ENCODE data around the gene CUL7. TPM values are rescaled to one million over a fixed set of nuclear protein-coding genes. Genes with fewer than 3 reads are reported as not detected.

CUL7 gene
- total RNA-seq, 4 donors from 2014 or later: 16.3 to 21.0 (median 17.9) TPM

- Histone ChIP-seq H3K36me3 (peaks cover 3 to 93% (median 6%) of the 10 kb centered on the region in 3 donors), H3K4me3 (no peak overlapping the region), H3K9me3 (no peaks in the 10 kb centered on the region), H3K4me1 (peaks cover 0 to under 1% (median 0%) of the 10 kb centered on the region in 4 donors), H3K27ac (no peak overlapping the region), H3K27me3 (peaks cover 0 to 2% of the 10 kb centered on the region in 2 donors)
- no peak for TF ChIP-seq EP300 (IDR thresholded peaks at IDR 0.05)
- no peak for TF ChIP-seq POLR2A (IDR thresholded peaks at IDR 0.05)
- TF ChIP-seq CTCF (IDR thresholded peaks at IDR 0.05): peak in 2 of 5 experiments; percentile 25 to 26
- WGBS, 2 donors: 60 to 61% methylated on average over 6 of the region's 6 CpGs
- DNase-seq (ENCODE audit: low spot score in 2 of 2): no peak
Observed at GRCh38 chr6:43070028-43070632, 16.5 kb upstream of the CUL7 start.

GRCh38 chr6:43062818-43063217 is 9.2 kb upstream of the CUL7 start:
- Histone ChIP-seq H3K27ac (no peak overlapping the region), H3K9me3 (no peaks in the 10 kb centered on the region), H3K4me3 (no peak overlapping the region), H3K27me3 (no peaks in the 10 kb centered on the region), H3K36me3 (peaks cover 3 to 61% (median 6%) of the 10 kb centered on the region in 3 donors), H3K4me1 (peaks cover 0 to 29% (median 24%) of the 10 kb centered on the region in 4 donors)
- WGBS, 2 donors: 92 to 94% methylated on average over 12 of the region's 12 CpGs
- DNase-seq (ENCODE audit: low spot score in 2 of 2): no peak
- no peak for TF ChIP-seq EP300 (IDR thresholded peaks at IDR 0.05)
- TF ChIP-seq POLR2A (IDR thresholded peaks at IDR 0.05): no peak

- peaks cover 0 to 37% (median 24%) of the 10 kb centered on the region in 4 donors for H3K4me1 ChIP-seq
- no peak overlapping the region for H3K27ac ChIP-seq
- H3K36me3 ChIP-seq: peaks cover 3 to 63% (median 6%) of the 10 kb centered on the region in 3 donors
- no peaks in the 10 kb centered on the region for H3K9me3 ChIP-seq
- 71 to 73% methylated on average over 2 of the region's 2 CpGs for WGBS, 2 donors
- H3K27me3 ChIP-seq: no peaks in the 10 kb centered on the region
- TF ChIP-seq POLR2A (IDR thresholded peaks at IDR 0.05) (no peak), CTCF (IDR thresholded peaks at IDR 0.05) (no peak), EP300 (IDR thresholded peaks at IDR 0.05) (no peak)
- no peak overlapping the region for H3K4me3 ChIP-seq
- no peak for DNase-seq (ENCODE audit: low spot score in 2 of 2)
Observed at GRCh38 chr6:43061861-43062260, 8.2 kb upstream of the CUL7 start.

- Histone ChIP-seq H3K36me3 (peaks cover 0 to 63% (median 3%) of the 10 kb centered on the region in 3 donors), H3K27ac (peak overlapping the region in 2 of 4 donors; percentile 41 to 95), H3K9me3 (no peaks in the 10 kb centered on the region), H3K4me1 (peaks cover 0 to 37% (median 24%) of the 10 kb centered on the region in 4 donors), H3K27me3 (no peaks in the 10 kb centered on the region), H3K4me3 (peak overlapping the region in 2 of 4 donors; percentile 6 to 83)
- TF ChIP-seq POLR2A (IDR thresholded peaks at IDR 0.05): no peak
- TF ChIP-seq EP300 (IDR thresholded peaks at IDR 0.05): no peak
- TF ChIP-seq CTCF (IDR thresholded peaks at IDR 0.05): no peak
- no peak for DNase-seq (ENCODE audit: low spot score in 2 of 2)
- WGBS, 2 donors: 82 to 89% methylated on average over 12 of the region's 12 CpGs
Observed at GRCh38 chr6:43060755-43061633, 7.3 kb upstream of the CUL7 start.

- Histone ChIP-seq H3K36me3 (peaks cover 0 to 63% (median under 1%) of the 10 kb centered on the region in 3 donors), H3K9me3 (no peaks in the 10 kb centered on the region), H3K27me3 (no peaks in the 10 kb centered on the region), H3K27ac (peak overlapping the region; percentile 75 to 95 (median 90)), H3K4me1 (peaks cover 0 to 37% (median 24%) of the 10 kb centered on the region in 4 donors), H3K4me3 (peak overlapping the region; percentile 54 to 97 (median 68))
- WGBS, 2 donors: 10% methylated on average over 8 to 13 of the region's 15 CpGs
- DNase-seq (ENCODE audit: low spot score in 2 of 2): no peak
- no peak for TF ChIP-seq CTCF (IDR thresholded peaks at IDR 0.05)
- TF ChIP-seq EP300 (IDR thresholded peaks at IDR 0.05): no peak
- TF ChIP-seq POLR2A (IDR thresholded peaks at IDR 0.05): no peak
Observed at GRCh38 chr6:43060034-43060754, 6.5 kb upstream of the CUL7 start.
